NK-92 treated with Interleukin-12 subunit alpha and Interleukin-12 subunit beta, amount 100 ng/mL, for 24 hours (cell line): Measurements from ENCODE around the gene MAPK8.

ENCODE experiments used
- DNase-seq: peaks from one replicate; lab custom pipeline; 2025; lab: John Stamatoyannopoulos, UW

Gene MAPK8

GRCh38 chr10:48450233-48450740 lies 143.8 kb downstream of the MAPK8 start:
- no peak for DNase-seq

GRCh38 chr10:48450741-48451466 lies 144.4 kb downstream of the MAPK8 start:
- DNase-seq, result no peak

- DNase-seq, result no peak
Measured at GRCh38 chr10:48451969-48452878, 145.7 kb downstream of the MAPK8 start.

GRCh38 chr10:48452879-48453412 lies 146.5 kb downstream of the MAPK8 start:
- no peak for DNase-seq

GRCh38 chr10:48453451-48454301 lies 147.2 kb downstream of the MAPK8 start:
- no peak for DNase-seq

DNA sequence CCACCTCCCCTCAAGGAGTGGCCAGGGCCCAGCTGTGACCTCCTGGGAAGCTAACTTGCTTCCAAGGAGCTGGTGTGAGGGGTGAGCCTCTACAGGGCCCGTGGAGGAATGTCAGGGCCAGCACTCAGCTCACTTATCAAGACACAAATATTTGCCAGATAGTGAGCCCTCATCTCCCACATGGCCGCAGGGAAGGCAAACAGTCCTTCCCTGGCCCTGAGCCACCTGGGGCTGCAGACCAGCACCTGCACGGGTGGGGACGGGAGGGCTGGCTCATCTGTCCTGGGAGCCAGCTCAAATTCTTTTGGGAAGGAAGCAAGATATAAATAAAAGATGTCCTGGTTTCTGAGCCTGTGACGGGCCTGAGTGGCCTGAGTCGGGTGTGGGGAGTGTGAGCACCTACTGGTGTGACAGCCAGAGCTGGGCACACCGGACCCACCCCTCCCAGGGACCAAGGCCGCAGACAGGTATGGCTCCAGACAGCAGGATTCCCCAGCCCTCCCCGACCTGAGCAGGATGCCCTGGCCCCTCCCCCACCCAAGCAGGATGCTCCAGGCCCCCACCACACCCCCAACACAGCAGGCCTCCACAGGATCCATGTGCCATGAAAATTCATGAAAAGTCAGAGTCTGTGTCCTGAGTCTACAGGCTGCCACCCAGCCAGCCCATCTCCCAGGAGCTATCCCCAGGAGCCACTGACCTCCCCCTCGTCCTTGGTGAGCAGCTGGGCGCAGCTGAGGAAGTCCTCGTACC lies 148.0 kb downstream of the MAPK8 start:
- DNase-seq, result no peak

DNA sequence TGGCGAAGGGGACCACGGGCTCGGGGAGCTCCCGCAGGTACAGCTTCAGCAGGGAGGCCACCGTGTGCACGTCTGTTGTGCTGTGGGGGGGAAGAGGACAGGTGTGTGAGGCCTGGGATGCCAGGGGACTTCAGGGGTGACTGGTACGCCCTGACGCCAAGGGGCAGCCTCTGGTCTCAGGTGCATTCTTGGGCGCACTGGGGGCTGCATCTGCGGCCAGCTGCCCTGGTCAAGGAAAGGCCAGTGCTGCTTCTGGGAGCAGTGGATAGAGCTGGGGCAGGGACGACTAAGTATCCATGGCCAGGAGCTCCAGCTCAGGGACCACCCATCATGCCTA lies 148.5 kb downstream of the MAPK8 start:
- DNase-seq, result no peak

DNA sequence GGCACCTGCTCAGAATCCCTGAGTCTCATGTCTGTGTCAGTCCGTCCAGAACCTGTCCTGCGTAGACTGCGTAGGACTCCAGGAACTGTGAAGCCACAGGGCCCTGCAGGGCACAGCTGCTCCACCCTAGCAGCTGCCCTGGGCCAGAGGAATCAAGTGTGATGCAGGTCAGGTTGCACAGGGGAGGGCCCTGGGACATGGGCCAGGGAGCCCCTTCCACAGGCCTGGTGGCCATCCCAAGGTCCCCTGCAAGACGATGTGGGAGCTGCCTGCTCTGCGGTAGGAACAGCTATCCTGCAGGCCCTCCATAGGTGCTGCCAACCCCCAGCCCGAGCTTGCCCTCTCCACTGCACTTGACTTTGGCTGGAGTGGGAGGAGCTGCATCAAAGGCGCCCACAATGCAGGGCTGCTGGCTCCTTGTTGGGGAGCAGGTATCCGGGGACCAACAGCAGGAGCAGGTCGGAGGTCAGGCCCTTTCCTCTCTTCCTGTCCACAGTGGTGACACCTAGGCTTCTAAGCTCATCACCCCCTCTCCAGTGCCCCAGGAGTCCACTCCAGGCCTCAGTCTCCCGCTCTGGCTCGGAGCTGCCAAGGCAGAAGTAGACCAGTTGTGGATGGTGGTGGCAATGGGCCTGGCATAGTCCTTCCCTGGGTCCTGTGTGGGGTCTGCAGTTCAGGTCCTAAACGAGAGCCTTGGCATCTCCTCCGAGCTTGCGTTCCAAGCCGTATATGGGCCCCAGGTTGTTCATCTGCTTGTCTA lies 149.1 kb downstream of the MAPK8 start:
- no peak for DNase-seq

DNA sequence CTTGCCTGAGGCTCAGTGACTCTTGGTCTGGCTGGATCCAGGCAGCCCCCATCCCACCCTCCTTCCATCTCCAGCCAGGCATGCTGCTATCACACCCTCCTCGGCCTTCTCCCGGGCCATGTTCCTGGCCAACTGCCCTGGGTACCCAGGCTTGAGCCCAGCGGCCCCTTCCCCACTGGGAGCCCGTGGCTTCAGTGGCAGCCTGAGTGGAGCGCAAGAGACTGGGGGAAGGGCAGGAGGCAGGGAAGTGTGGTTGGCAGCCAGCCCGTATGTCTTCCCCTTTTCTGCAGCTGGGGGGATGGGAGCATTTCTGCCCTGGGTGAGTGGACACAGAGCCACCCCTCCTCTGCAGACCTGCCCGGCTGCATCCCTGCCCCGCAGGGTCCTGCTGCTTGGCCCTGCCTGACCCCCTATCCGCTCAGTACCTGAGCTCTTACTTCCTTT lies 149.9 kb downstream of the MAPK8 start:
- no peak for DNase-seq

GRCh38 chr10:48456808-48457761 lies 150.6 kb downstream of the MAPK8 start:
- DNase-seq, result no peak

- DNase-seq, result no peak
Measured at GRCh38 chr10:48457949-48458661, 151.6 kb downstream of the MAPK8 start.

GRCh38 chr10:48458662-48459048 lies 152.2 kb downstream of the MAPK8 start:
- DNase-seq, result no peak

GRCh38 chr10:48459270-48460150 lies 153.0 kb downstream of the MAPK8 start:
- no peak for DNase-seq

DNA sequence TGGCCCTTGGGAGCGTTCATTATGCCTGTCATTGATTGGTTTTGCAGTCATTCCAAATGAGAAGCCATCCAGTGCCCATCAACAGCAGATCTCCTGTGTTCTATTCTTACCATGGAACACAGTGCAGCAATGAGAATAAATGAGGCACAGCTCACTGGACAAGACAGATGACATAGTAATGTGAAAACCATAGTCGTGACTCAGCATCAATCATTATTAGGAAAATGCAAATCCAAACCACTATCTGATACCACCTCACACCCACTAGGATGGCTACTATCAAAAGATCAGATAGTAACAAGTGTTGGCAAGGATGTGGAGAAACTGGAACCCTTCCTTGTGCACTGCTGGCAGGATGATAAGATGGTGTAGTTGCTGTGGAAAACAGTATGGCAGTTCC lies 153.7 kb downstream of the MAPK8 start:
- no peak for DNase-seq

DNA sequence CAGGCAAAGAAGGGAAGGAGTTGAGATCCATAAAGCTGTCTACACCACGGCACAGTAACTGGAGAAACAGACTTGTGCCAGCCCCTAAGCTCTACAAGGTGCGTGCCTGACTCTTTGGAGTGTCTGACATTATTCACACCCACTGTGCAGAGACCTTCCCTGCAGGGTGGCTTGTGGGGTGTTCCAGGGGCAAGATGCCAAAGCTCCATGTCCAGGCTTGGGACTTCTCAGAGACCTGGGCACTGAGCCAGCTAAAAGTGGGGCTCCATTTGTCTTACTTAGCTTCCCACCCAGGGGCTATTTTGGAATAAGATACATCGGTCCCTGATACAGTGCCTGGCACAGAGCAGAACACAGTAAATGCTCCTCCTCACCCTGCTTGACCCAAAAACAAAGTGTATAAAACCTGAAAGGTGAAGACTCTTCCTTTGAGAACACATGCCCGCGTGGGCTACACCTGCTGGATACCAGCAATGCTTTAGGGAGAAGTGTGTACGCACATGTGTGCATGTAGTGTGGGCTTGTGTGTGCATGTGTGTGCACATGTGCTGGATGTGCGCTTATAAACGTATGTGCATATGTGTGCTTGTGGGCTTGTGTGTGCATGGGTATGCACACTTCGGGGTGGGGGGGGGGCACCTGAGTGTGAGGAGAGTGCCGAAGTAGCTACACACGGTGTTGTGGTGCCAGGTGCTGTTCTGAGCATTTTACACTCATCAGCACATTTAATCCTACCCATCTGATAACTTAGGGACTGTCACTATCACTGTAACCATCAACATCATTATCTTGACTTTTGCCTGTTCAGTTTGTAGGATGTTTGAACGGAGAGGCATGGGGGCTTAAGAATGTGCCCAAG lies 155.4 kb downstream of the MAPK8 start:
- DNase-seq, result no peak

DNA sequence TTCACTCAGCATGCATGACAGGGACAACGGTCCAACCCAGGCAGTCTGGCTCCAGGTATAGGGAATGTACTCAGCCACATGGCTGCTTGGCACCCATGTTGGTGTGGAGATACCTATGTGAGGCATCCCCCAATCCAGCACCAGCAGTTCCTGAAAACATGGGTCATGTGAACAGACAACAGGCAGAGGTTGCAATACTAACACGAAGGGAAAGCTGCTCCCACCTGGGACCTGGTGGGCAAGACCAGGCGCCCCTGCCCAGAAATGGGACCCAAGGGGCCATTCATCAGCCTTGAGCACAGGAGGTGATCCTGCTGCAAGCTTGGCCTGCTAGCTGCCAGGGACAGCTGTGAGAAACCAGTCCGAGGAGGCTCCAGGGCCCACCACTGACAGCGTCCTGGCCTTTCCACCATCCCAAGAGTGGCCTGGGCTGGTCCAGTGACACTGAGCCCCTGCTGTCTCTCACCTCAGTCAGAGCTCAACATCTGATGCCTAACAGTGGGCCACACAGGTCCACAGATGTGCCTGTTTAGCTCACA lies 156.1 kb downstream of the MAPK8 start:
- no peak for DNase-seq
